PC-3 (cell line): ENCODE data around the gene RFX7. TPM values are rescaled to one million over a fixed set of nuclear protein-coding genes. Genes with fewer than 3 reads are reported as not detected.

Experiments
- ATAC-seq: fragments of 200-7000 bp; cut with Tn5 transposase; 2 replicates; pipeline ENCODE4 v1.9.1; 2020; ENCODE audit warnings: mild to moderate bottlenecking, moderate library complexity
- BruUV-seq: library from RNA; stranded (reverse); fragments of 400-500 nt; replicated peaks from 2 replicates; lab custom pipeline; 2021; lab: Mats Ljungman, UMichigan
- CTCF ChIA-PET: fragments of 300-600 bp; sonication (Branson Sonifier 250); formaldehyde crosslinking; loops from one replicate; lab custom pipeline; 2022; ENCODE audit warnings: antibody characterized with exemption; lab: Charles Lee
- POLR2A ChIA-PET: fragments of 300-600 bp; sonication (Branson Sonifier 250); formaldehyde crosslinking; loops from one replicate; lab custom pipeline; 2022; ENCODE audit warnings: antibody characterized with exemption; ENCODE audit not compliant: unreplicated experiment; lab: Charles Lee
- DNase-seq: peaks from one replicate; pipeline ENCODE4 v3.0.0-alpha.2; 2015
- H2AFZ ChIP-seq: fragments of 300-600 bp; sonication (generic); 2 replicates; pipeline ENCODE4 v1.6.0; 2016; ENCODE audit warnings: antibody characterized with exemption, low read length
- H3F3A ChIP-seq: fragments of 300-600 bp; sonication (generic); one replicate; pipeline ENCODE4 v1.6.0; 2017; ENCODE audit warnings: antibody characterized with exemption, low read length, control low read depth, mild to moderate bottlenecking; ENCODE audit not compliant: unreplicated experiment
- H3K27ac ChIP-seq: fragments of 300-600 bp; sonication (generic); 2 replicates; pipeline ENCODE4 v1.5.1; 2016; ENCODE audit warnings: mild to moderate bottlenecking, low read length
- H3K27me3 ChIP-seq: fragments of 300-600 bp; sonication (generic); 2 replicates; pipeline ENCODE4 v1.6.1; 2016; ENCODE audit warnings: low read length, mixed read lengths
- H3K36me3 ChIP-seq: fragments of 300-600 bp; sonication (generic); 2 replicates; pipeline ENCODE4 v1.6.1; 2016; ENCODE audit warnings: low read depth, mixed run types, low read length, mixed read lengths
- H3K4me1 ChIP-seq: fragments of 300-600 bp; sonication (generic); 2 replicates; pipeline ENCODE4 v1.5.1; 2016; ENCODE audit warnings: low read length; ENCODE audit not compliant: insufficient read depth
- H3K4me2 ChIP-seq: fragments of 300-600 bp; sonication (generic); 2 replicates; pipeline ENCODE4 v1.6.0; 2016; ENCODE audit warnings: low read length
- H3K4me3 ChIP-seq: fragments of 300-600 bp; sonication (generic); 2 replicates; pipeline ENCODE4 v1.5.1; 2016; ENCODE audit warnings: mild to moderate bottlenecking, low read length, mixed read lengths
- H3K79me2 ChIP-seq: fragments of 300-600 bp; sonication (generic); 2 replicates; pipeline ENCODE4 v1.6.1; 2017; ENCODE audit warnings: low read length, mixed read lengths
- H3K9ac ChIP-seq: fragments of 300-600 bp; sonication (generic); 2 replicates; pipeline ENCODE4 v1.6.0; 2016; ENCODE audit warnings: mild to moderate bottlenecking, low read length
- H3K9me2 ChIP-seq: fragments of 300-600 bp; sonication (generic); replicated peaks from 2 replicates; pipeline ENCODE4 v1.6.1; 2016; ENCODE audit warnings: mixed run types, low read length, mixed read lengths
- H3K9me3 ChIP-seq: fragments of 300-600 bp; sonication (generic); 2 replicates; pipeline ENCODE4 v1.6.1; 2016; ENCODE audit warnings: low read length, mixed read lengths
- H4K20me1 ChIP-seq: fragments of 300-600 bp; sonication (generic); 2 replicates; pipeline ENCODE4 v1.6.1; 2016; ENCODE audit warnings: low read length, mixed read lengths
- CTCF ChIP-seq: fragments of 300-600 bp; sonication (generic); conservative IDR thresholded peaks from 2 replicates; pipeline ENCODE4 v1.5.1; 2017; ENCODE audit warnings: antibody characterized with exemption, low read depth, mild to moderate bottlenecking, low read length
- EZH2 ChIP-seq: fragments of 300-600 bp; sonication (generic); IDR thresholded peaks from one replicate; pipeline ENCODE4 v1.6.1; 2017; ENCODE audit warnings: antibody characterized with exemption, mild to moderate bottlenecking, low read length; ENCODE audit not compliant: unreplicated experiment
- EZH2phosphoT487 ChIP-seq: fragments of 300-600 bp; sonication (generic); IDR thresholded peaks from 2 replicates; pipeline ENCODE4 v1.6.1; 2018; ENCODE audit warnings: mild to moderate bottlenecking, antibody characterized with exemption, low read length, borderline replicate concordance
- intact Hi-C: fragments of 100-400 bp; cut with micrococcal nuclease; formaldehyde crosslinking; loops from 2 replicates; pipeline ENCODE4 v1.9.0; 2023
- total RNA-seq: library from RNA; depleted of rRNA; stranded (reverse); fragments of >200 nt; gene quantifications from 2 replicates; pipeline ENCODE4 v1.2.3, GENCODE V29; 2014

Gene RFX7
- total RNA-seq, 1 experiment from 2014 or later = 2.8 TPM

GRCh38 chr15:56059716-56060115 is 184.0 kb downstream of the RFX7 start:
- intact Hi-C loops = loop anchor here (5.0 to 10.0 kb wide), 2 partner anchors 38 to 415 kb away; no protein-coding TSS in a partner anchor
- ATAC-seq = no peak

DNA sequence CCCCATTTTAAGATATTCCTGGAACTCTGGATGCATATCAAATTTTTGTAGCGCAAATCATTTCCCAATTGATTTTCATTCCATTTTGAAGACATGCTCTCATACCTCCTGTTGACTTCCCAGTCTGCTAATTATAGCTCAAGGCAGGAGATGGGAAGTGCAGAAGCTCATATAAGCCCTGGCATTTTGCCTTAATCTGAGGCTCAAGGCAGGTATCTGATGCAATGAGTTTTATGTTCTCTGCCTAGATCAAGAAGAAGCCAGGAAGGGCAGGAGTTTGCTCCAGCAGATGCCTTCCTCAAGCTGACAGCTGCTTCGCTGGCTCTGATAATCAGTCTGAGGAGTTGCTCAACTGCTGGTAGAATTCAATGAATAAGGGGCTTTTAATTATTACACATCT is 184.7 kb downstream of the RFX7 start:
- Histone ChIP-seq H3K36me3 (no peaks in the 10 kb centered on the region), H3K27me3 (no peaks in the 10 kb centered on the region), H3K9me3 (no peaks in the 10 kb centered on the region), H2AFZ (no peak overlapping the region), H3K4me1 (peaks cover 19% of the 10 kb centered on the region), H3K4me3 (no peak overlapping the region), H3K9ac (no peak overlapping the region), H3F3A (no peaks in the 10 kb centered on the region), H3K27ac (no peak overlapping the region), H3K79me2 (no peaks in the 10 kb centered on the region), H3K4me2 (no peak overlapping the region), H3K9me2 (no peaks in the 10 kb centered on the region), H4K20me1 (no peaks in the 10 kb centered on the region)
- ATAC-seq (no peak), DNase-seq (no peak)
- CTCF ChIA-PET = no interaction called here
- TF ChIP-seq EZH2phosphoT487 = no peak
- no peak for TF ChIP-seq CTCF
- no peak for TF ChIP-seq EZH2
- intact Hi-C loops = loop anchor here (10.0 kb wide), 1 partner anchor 414 kb away; no protein-coding TSS in a partner anchor
- POLR2A ChIA-PET = no interaction called here
- BruUV-seq = no TSS peak

More at GRCh38 chr15:56059716-56060115, 184.0 kb downstream of the RFX7 start:
- DNase-seq = no peak
- no peak overlapping the region for H3K4me3 ChIP-seq
- no peak overlapping the region for H2AFZ ChIP-seq
- peaks cover 26% of the 10 kb centered on the region for H3K4me1 ChIP-seq
- no peak overlapping the region for H3K4me2 ChIP-seq
- H3K9me2 ChIP-seq = no peaks in the 10 kb centered on the region
- no TSS peak for BruUV-seq
- H3K79me2 ChIP-seq = no peaks in the 10 kb centered on the region
- no peak overlapping the region for H3K9ac ChIP-seq
- no peaks in the 10 kb centered on the region for H3K36me3 ChIP-seq
- TF ChIP-seq CTCF (no peak), EZH2phosphoT487 (no peak), EZH2 (no peak)
- no peak overlapping the region for H3K27ac ChIP-seq
- ChIA-PET POLR2A (no interaction called here), CTCF (no interaction called here)
- no peaks in the 10 kb centered on the region for H3K9me3 ChIP-seq
- no peaks in the 10 kb centered on the region for H3F3A ChIP-seq
- H4K20me1 ChIP-seq = no peaks in the 10 kb centered on the region
- no peaks in the 10 kb centered on the region for H3K27me3 ChIP-seq

DNA sequence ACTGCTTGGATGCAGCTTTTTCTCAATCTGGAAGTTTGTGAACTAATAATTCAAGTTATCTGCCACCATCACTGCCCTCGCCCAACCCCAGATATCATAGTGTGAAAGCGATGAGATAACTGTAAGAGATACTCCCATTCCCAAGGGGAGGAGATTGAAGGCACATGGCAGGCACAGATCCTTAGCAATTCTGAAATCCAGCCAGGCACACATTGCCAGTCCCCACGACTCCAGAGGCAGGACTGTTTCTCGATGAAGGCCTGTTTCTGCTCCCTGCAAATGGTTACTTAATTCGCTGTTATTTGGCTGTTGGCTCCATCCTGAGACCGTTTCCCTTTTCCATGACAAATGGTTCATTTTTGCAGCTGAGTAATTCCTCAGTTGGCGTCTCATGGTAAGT is 187.1 kb downstream of the RFX7 start:
- H3K9me2 ChIP-seq = no peaks in the 10 kb centered on the region
- no peak for DNase-seq
- no peak overlapping the region for H2AFZ ChIP-seq
- no peaks in the 10 kb centered on the region for H3K79me2 ChIP-seq
- no TSS peak for BruUV-seq
- H3F3A ChIP-seq = no peaks in the 10 kb centered on the region
- no peak overlapping the region for H3K4me3 ChIP-seq
- intact Hi-C loops = loop anchor here (10.0 kb wide), 1 partner anchor 412 kb away; no protein-coding TSS in a partner anchor
- H3K4me2 ChIP-seq = no peak overlapping the region
- no peak for ATAC-seq
- no peak overlapping the region for H3K27ac ChIP-seq
- H3K9me3 ChIP-seq = no peaks in the 10 kb centered on the region
- TF ChIP-seq CTCF = no peak
- no peak for TF ChIP-seq EZH2
- TF ChIP-seq EZH2phosphoT487 = no peak
- no peak overlapping the region for H3K9ac ChIP-seq
- H3K4me1 ChIP-seq = peaks cover 14% of the 10 kb centered on the region
- POLR2A ChIA-PET = no interaction called here
- no peaks in the 10 kb centered on the region for H3K27me3 ChIP-seq
- CTCF ChIA-PET = no interaction called here
- no peaks in the 10 kb centered on the region for H4K20me1 ChIP-seq
- no peaks in the 10 kb centered on the region for H3K36me3 ChIP-seq
